SK-N-SH (cell line): ENCODE measurements around the gene ZSCAN12. TPM values are rescaled to one million over a fixed set of nuclear protein-coding genes. Genes with fewer than 3 reads are reported as not detected.

Experiments
- CTCF ChIA-PET: fragments of 300-600, 350-600 bp; formaldehyde crosslinking; extraction: SDS; loops from one replicate; lab custom pipeline; 2021; lab: Yijun Ruan, JAX
- POLR2A ChIA-PET: fragments of 350-600 bp; sonication (Branson Sonifier 250); formaldehyde crosslinking; extraction: SDS; loops from one replicate; lab custom pipeline; 2020; ENCODE audit warnings: antibody characterized with exemption, inconsistent platforms; lab: Yijun Ruan, JAX
- DNase-seq: peaks from one replicate; pipeline ENCODE4 v3.0.0; 2012
- H2AFZ ChIP-seq: fragments of 200-600 bp; sonication (generic); 2 replicates; pipeline ENCODE4 v1.8.1; 2016; ENCODE audit warnings: antibody characterized with exemption, mild to moderate bottlenecking, low read depth
- H3F3A ChIP-seq: fragments of 200-600 bp; sonication (generic); replicated peaks from 2 replicates; pipeline ENCODE3; 2016; ENCODE audit warnings: antibody characterized with exemption, mild to moderate bottlenecking; ENCODE audit not compliant: insufficient read depth
- H3K27ac ChIP-seq, 2 experiments: fragments of 200-500 bp in 1 of 2; fragments of 200-600 bp in 1 of 2; sonication (Bioruptor generic) in 1 of 2; sonication (generic), shearing (Covaris generic) in 1 of 2; 2 replicates each; pipeline versions ENCODE4 v1.5.1 to v1.6.1; 2014 to 2016; ENCODE audit warnings: low read depth in 2 of 2, inconsistent platforms in 1 of 2, low read length in 1 of 2, mild to moderate bottlenecking in 1 of 2, mixed read lengths in 1 of 2
- H3K27me3 ChIP-seq: fragments of 200-600 bp; sonication (generic), shearing (Covaris generic); 2 replicates; pipeline ENCODE4 v1.6.1; 2016; ENCODE audit warnings: mixed run types; ENCODE audit not compliant: insufficient read depth
- H3K36me3 ChIP-seq, 2 experiments: fragments of 200-500 bp in 1 of 2; fragments of 200-600 bp in 1 of 2; sonication (Bioruptor generic) in 1 of 2; sonication (generic) in 1 of 2; replicated peaks in 1 of 2; 2 replicates each; pipeline versions ENCODE3 to v1.5.1; 2014 to 2016; ENCODE audit warnings: low read length in 1 of 2, mild to moderate bottlenecking in 1 of 2; ENCODE audit not compliant: insufficient read depth in 2 of 2, control insufficient read depth in 1 of 2
- H3K4me1 ChIP-seq, 2 experiments: fragments of 200-500 bp in 1 of 2; fragments of 200-600 bp in 1 of 2; sonication (Bioruptor generic) in 1 of 2; sonication (generic), shearing (Covaris generic) in 1 of 2; 2 replicates each; pipeline versions ENCODE4 v1.5.1 to v1.6.1; 2014 to 2016; ENCODE audit warnings: low read depth in 1 of 2, low read length in 1 of 2, mixed run types in 1 of 2; ENCODE audit not compliant: insufficient read depth in 2 of 2, control insufficient read depth in 1 of 2
- H3K4me2 ChIP-seq: fragments of 200-600 bp; sonication (generic), shearing (Covaris generic); 2 replicates; pipeline ENCODE4 v1.6.1; 2017; ENCODE audit warnings: mixed run types
- H3K4me3 ChIP-seq, 2 experiments: fragments of 200-500 bp in 1 of 2; fragments of 200-600 bp in 1 of 2; sonication (Bioruptor generic) in 1 of 2; sonication (generic), shearing (Covaris generic) in 1 of 2; 2 replicates each; pipeline versions ENCODE4 v1.5.1 to v1.8.1; 2014 to 2016; ENCODE audit warnings: low read depth in 2 of 2, inconsistent platforms in 1 of 2, low read length in 1 of 2, mild to moderate bottlenecking in 1 of 2, mixed read lengths in 1 of 2, moderate library complexity in 1 of 2
- H3K79me2 ChIP-seq: fragments of 200-600 bp; sonication (generic); 2 replicates; pipeline ENCODE4 v1.8.1; 2017; ENCODE audit warnings: mild to moderate bottlenecking; ENCODE audit not compliant: insufficient read depth
- H3K9ac ChIP-seq: fragments of 200-600 bp; sonication (generic); 2 replicates; pipeline ENCODE4 v1.6.1; 2017; ENCODE audit warnings: mixed run types
- H3K9me2 ChIP-seq: fragments of 200-600 bp; sonication (generic); 2 replicates; pipeline ENCODE4 v1.6.1; 2017; ENCODE audit warnings: mixed run types
- H3K9me3 ChIP-seq: fragments of 200-600 bp; sonication (generic); 2 replicates; pipeline ENCODE4 v1.6.1; 2017; ENCODE audit warnings: mixed run types, mild to moderate bottlenecking, moderate library complexity
- H4K20me1 ChIP-seq: fragments of 200-600 bp; sonication (generic); 2 replicates; pipeline ENCODE4 v1.6.1; 2017; ENCODE audit warnings: mild to moderate bottlenecking, mixed run types; ENCODE audit not compliant: insufficient read depth
- CHD2 ChIP-seq: fragments of 150-350 bp; IDR thresholded peaks from 2 replicates; pipeline ENCODE4 v1.6.1; 2018; ENCODE audit warnings: low read length; ENCODE audit not compliant: partially characterized antibody
- CTCF ChIP-seq: fragments of 200-600 bp; sonication (generic); IDR thresholded peaks from 2 replicates; pipeline ENCODE4 v1.6.1; 2017; ENCODE audit warnings: antibody characterized with exemption, mild to moderate bottlenecking, moderate library complexity
- ELF1 ChIP-seq: IDR thresholded peaks from 2 replicates; pipeline ENCODE4 v1.4.0; 2012
- FOSL2 ChIP-seq: IDR thresholded peaks from 2 replicates; pipeline ENCODE4 v1.4.0; 2012; ENCODE audit warnings: low read depth, mild to moderate bottlenecking, moderate library complexity, borderline replicate concordance
- FOXJ3 ChIP-seq: sonication (generic); formaldehyde crosslinking; IDR thresholded peaks from 2 replicates; pipeline ENCODE4 v1.5.1; 2020; ENCODE audit warnings: mild to moderate bottlenecking, missing genetic modification reagents
- GATA2 ChIP-seq: sonication (generic); formaldehyde crosslinking; IDR thresholded peaks from 2 replicates; pipeline ENCODE4 v1.5.0; 2020; ENCODE audit warnings: mild to moderate bottlenecking, missing genetic modification reagents
- JUND ChIP-seq: IDR thresholded peaks from 2 replicates; pipeline ENCODE4 v1.4.0; 2012
- MEF2A ChIP-seq: IDR thresholded peaks from 2 replicates; pipeline ENCODE4 v1.4.0; 2012; ENCODE audit warnings: low read depth, borderline replicate concordance
- MXI1 ChIP-seq: IDR thresholded peaks from 2 replicates; pipeline ENCODE4 v1.6.1; 2012; ENCODE audit warnings: mild to moderate bottlenecking, low read depth, low read length, improper control_type of control experiment
- NRF1 ChIP-seq: IDR thresholded peaks from 2 replicates; pipeline ENCODE4 v1.6.1; 2012; ENCODE audit warnings: low read depth, mild to moderate bottlenecking, low read length
- RFX5 ChIP-seq: IDR thresholded peaks from 2 replicates; pipeline ENCODE4 v1.6.1; 2012; ENCODE audit warnings: mild to moderate bottlenecking, improper control_type of control experiment, low read length
- RXRA ChIP-seq: IDR thresholded peaks from 2 replicates; pipeline ENCODE4 v1.4.0; 2012; ENCODE audit warnings: low read depth, mild to moderate bottlenecking, borderline replicate concordance
- SIN3A ChIP-seq: IDR thresholded peaks from 2 replicates; pipeline ENCODE4 v1.6.1; 2012; ENCODE audit warnings: low read depth, mild to moderate bottlenecking, low read length, moderate library complexity, borderline replicate concordance
- TEAD4 ChIP-seq: IDR thresholded peaks from 2 replicates; pipeline ENCODE4 v1.4.0; 2012; ENCODE audit warnings: mild to moderate bottlenecking, borderline replicate concordance; ENCODE audit not compliant: insufficient read depth
- YY1 ChIP-seq: IDR thresholded peaks from 2 replicates; pipeline ENCODE4 v1.4.0; 2012; ENCODE audit warnings: low read depth, mild to moderate bottlenecking
- ZBTB33 ChIP-seq: IDR thresholded peaks from 2 replicates; pipeline ENCODE4 v1.4.0; 2012; ENCODE audit warnings: low read depth, borderline replicate concordance
- WGBS: methylation state at CpG from one replicate; pipeline ENCODE4 v1.1.6; 2017; ENCODE audit warnings: low lambda C conversion rate; 5-methylcytosine and 5-hydroxymethylcytosine counted together
- polyA plus RNA-seq, 3 experiments: library from polyadenylated mRNA; depleted of rRNA; stranded (reverse); fragments of >200 nt; gene quantifications; 2 replicates each; pipeline ENCODE4 v1.2.3, GENCODE V29; 2012
- TF ChIP-seq, protein P1 (sequence below): IDR thresholded peaks from 2 replicates; pipeline ENCODE4 v1.4.0; 2012; ENCODE audit warnings: low read depth

Gene ZSCAN12
- polyA plus RNA-seq, 1 of the 3 experiments (the other 2 are of a cell fraction) = 1.6 TPM

DNA sequence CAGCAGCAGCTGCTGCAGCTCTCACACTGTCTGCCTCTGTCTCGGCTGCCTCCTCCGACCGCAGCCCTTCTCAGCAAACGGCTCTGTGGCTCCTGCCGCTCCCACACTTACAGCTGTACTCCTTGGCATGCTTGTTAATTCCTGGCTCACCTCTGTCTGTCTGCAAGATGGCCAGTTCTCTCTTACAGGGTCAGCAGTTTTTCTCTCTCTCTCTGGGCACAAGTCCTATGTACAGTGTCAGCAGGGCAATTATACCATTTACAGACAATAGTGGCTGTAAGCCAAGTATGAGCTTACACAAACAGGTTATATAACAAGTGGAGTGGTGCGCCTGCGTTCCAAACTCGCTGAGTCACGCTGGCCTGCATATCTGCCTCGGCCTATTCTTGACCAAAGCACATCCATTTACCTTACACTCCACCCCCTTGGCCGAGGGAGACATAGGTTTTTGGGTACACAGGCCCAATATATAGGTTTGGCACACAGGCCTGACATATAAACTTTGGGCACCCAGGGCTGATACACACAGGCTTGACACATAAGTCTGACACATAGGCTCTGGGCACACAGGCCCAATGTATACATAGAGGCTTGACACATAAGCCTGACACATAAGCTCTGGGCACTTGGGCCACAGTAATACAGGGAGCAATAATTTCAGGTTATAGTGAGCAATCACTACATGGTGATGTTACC is 45.4 kb downstream of the ZSCAN12 start:
- ChIA-PET POLR2A (interaction anchor here (0.6 kb wide), 1 partner anchor 19 kb away, joined by 3 read pairs; no protein-coding TSS in a partner anchor), CTCF (interaction anchor here (3.4 kb wide), 1 partner anchor 86 kb away, joined by 29 read pairs; the partner anchor contains the start of gene ZSCAN26)
- TF ChIP-seq MXI1 (no peak), TEAD4 (no peak), CHD2 (no peak), MEF2A (no peak), RFX5 (no peak), GATA2 (CRISPR knock-in tag) (no peak), CTCF (no peak), RXRA (no peak), ELF1 (no peak), YY1 (no peak), ZBTB33 (no peak), FOSL2 (no peak)
- no peak overlapping the region for H3K4me3 ChIP-seq
- no peaks in the 10 kb centered on the region for H4K20me1 ChIP-seq
- H3F3A ChIP-seq = no peaks in the 10 kb centered on the region
- H3K4me1 ChIP-seq = peaks cover 10 to 22% of the 10 kb centered on the region in 2 experiments; a peak in 3 of 4 replicates
- no peak overlapping the region for H3K4me2 ChIP-seq
- no peak overlapping the region for H3K9ac ChIP-seq
- no peaks in the 10 kb centered on the region for H3K27me3 ChIP-seq
- peaks cover 40% of the 10 kb centered on the region for H3K79me2 ChIP-seq
- 98% methylated on average over 11 of the region's 11 CpGs for WGBS
- no peak for DNase-seq
- no peaks in the 10 kb centered on the region for H3K9me2 ChIP-seq
- no peaks in the 10 kb centered on the region for H3K36me3 ChIP-seq
- H3K27ac ChIP-seq = no peak overlapping the region
- H2AFZ ChIP-seq = no peak overlapping the region
- H3K9me3 ChIP-seq = no peaks in the 10 kb centered on the region

DNA sequence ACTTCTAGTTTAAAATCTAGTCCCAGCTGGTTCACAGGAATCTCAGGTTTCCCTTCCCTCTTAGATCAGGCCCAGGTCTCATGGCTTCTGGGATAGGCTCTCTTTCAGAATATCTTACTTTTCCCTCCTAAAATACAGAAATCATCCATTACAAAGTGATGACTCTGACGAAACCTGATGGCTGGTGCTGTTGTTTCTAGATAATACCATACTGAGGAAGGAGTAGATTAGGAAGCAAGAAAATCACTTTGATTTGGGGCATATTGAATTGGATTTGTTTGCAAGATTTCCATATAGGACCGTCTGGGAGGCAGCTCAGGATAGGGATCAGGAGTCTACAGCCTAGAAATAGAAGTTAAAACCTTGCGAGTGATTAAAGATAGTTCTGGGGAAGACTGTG is 46.2 kb downstream of the ZSCAN12 start:
- DNase-seq = no peak
- H3F3A ChIP-seq = peaks cover 4% of the 10 kb centered on the region
- H3K79me2 ChIP-seq = peaks cover 40% of the 10 kb centered on the region
- WGBS = 95% methylated on average over 3 of the region's 3 CpGs
- H3K4me3 ChIP-seq = no peak overlapping the region
- no peaks in the 10 kb centered on the region for H3K9me3 ChIP-seq
- H3K4me2 ChIP-seq = no peak overlapping the region
- H3K9me2 ChIP-seq = no peaks in the 10 kb centered on the region
- no peak overlapping the region for H3K27ac ChIP-seq
- H3K27me3 ChIP-seq = no peaks in the 10 kb centered on the region
- H3K4me1 ChIP-seq = peaks cover 10 to 22% of the 10 kb centered on the region in 2 experiments; a peak in 3 of 4 replicates
- H3K9ac ChIP-seq = no peak overlapping the region
- H3K36me3 ChIP-seq = no peaks in the 10 kb centered on the region
- CTCF ChIA-PET = interaction anchor here (3.4 kb wide), 1 partner anchor 86 kb away, joined by 29 read pairs; the partner anchor contains the start of gene ZSCAN26
- POLR2A ChIA-PET = no interaction called here
- no peaks in the 10 kb centered on the region for H4K20me1 ChIP-seq
- no peak overlapping the region for H2AFZ ChIP-seq
- TF ChIP-seq YY1 (no peak), SIN3A (no peak), TEAD4 (no peak), FOXJ3 (no peak), JUND (no peak), GATA2 (CRISPR knock-in tag) (no peak), NRF1 (no peak), CTCF (no peak)
- TF ChIP-seq, protein P1, sequence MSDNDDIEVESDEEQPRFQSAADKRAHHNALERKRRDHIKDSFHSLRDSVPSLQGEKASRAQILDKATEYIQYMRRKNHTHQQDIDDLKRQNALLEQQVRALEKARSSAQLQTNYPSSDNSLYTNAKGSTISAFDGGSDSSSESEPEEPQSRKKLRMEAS = no peak
